Esophagus muscularis mucosa (tissue), 4 donors: ENCODE results near the gene LANCL2. TPM values are rescaled to one million over a fixed set of nuclear protein-coding genes. Genes with fewer than 3 reads are reported as not detected.

ENCODE experiments used
- DNase-seq: peaks from one replicate; pipeline ENCODE4 v3.0.0-alpha.2; 2017; ENCODE audit errors: extremely low spot score
- H3K27ac ChIP-seq, 4 donors: fragments of 200-600 bp; sonication (generic); replicated peaks in 1 of 4; 1 replicate in 3 of 4; 2 replicates in 1 of 4; pipeline ENCODE4 v1.5.1; 2016 to 2019; ENCODE audit warnings: mild to moderate bottlenecking in 1 of 4
- H3K27me3 ChIP-seq, 4 donors: fragments of 200-600 bp; sonication (generic); one replicate each; pipeline versions ENCODE4 v1.5.1 to v1.6.0; 2016 to 2019
- H3K36me3 ChIP-seq, 4 donors: fragments of 200-600 bp; sonication (generic); one replicate each; pipeline ENCODE4 v1.5.1; 2016 to 2019
- H3K4me1 ChIP-seq, 4 donors: fragments of 200-600 bp; sonication (generic); one replicate each; pipeline ENCODE4 v1.5.1; 2016 to 2019
- H3K4me3 ChIP-seq, 4 donors: fragments of 200-600 bp; sonication (generic); 1 replicate in 2 of 4; 2 replicates in 2 of 4; pipeline ENCODE4 v1.5.1; 2016 to 2019; ENCODE audit warnings: mild to moderate bottlenecking in 4 of 4, moderate library complexity in 1 of 4
- H3K9me3 ChIP-seq, 4 donors: fragments of 200-600 bp; sonication (generic); 1 replicate in 3 of 4; 2 replicates in 1 of 4; pipeline ENCODE4 v1.5.1; 2016 to 2019
- EP300 ChIP-seq: sonication (generic); formaldehyde crosslinking; IDR thresholded peaks from one replicate; pipeline ENCODE4 v1.6.1; 2017; ENCODE audit warnings: antibody characterized with exemption
- POLR2A ChIP-seq: fragments of 450-650 bp; IDR thresholded peaks from one replicate; pipeline ENCODE4 v1.6.1; 2017; ENCODE audit warnings: antibody characterized with exemption, moderate library complexity, mild to moderate bottlenecking, low read depth
- POLR2AphosphoS5 ChIP-seq, 2 donors: sonication (generic); formaldehyde crosslinking; IDR thresholded peaks; one replicate each; pipeline ENCODE4 v1.6.1; 2017; ENCODE audit warnings: antibody characterized with exemption in 2 of 2
- WGBS: methylation state at CpG from one replicate; pipeline ENCODE4 v1.1.5; 2018; 5-methylcytosine and 5-hydroxymethylcytosine counted together
- intact Hi-C: fragments of 100-400 bp; cut with DNase I; formaldehyde crosslinking; loops from one replicate; pipeline ENCODE4 v1.15.1; 2023
- total RNA-seq, 4 donors: library from RNA; depleted of rRNA; stranded (reverse); fragments of >200 nt; gene quantifications; one replicate each; pipeline versions ENCODE4 v1.1.0 to v1.2.1, GENCODE V29; 2016
- TF ChIP-seq, protein P1 (sequence below), 3 experiments: fragments of 200-600 bp in 2 of 3; fragments of 450-650 bp in 1 of 3; sonication (generic) in 2 of 3; IDR thresholded peaks; one replicate each; pipeline ENCODE4 v1.5.1; 2017 to 2019; ENCODE audit warnings: antibody characterized with exemption in 3 of 3, mild to moderate bottlenecking in 2 of 3, moderate library complexity in 1 of 3

LANCL2 gene
- total RNA-seq, 4 donors from 2014 or later, result 10.0 to 11.8 (median 10.7) TPM

DNA sequence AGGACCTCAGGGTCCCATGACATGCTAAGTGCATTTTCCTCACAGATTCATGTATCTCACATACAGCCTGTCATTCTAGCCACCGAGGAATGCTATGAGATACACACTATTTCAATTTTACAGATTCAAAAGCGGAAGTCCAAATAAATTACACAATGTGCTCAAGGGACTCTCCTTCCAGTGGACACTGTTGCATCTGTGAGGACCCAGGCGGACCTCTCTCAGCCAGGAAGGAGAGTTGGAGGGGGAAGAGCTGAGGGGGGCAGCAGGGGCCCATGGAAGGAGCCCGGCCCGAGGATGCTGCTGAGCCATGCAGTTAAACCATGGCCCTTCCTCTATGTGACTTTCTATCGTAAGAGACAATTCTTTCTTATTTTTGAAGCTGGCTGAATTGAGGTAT lies 113.6 kb downstream of the LANCL2 start:
- WGBS, result 89% methylated on average over 6 of the region's 6 CpGs
- no peaks in the 10 kb centered on the region for H3K9me3 ChIP-seq
- H3K4me1 ChIP-seq, result no peaks in the 10 kb centered on the region
- H3K27me3 ChIP-seq, result no peaks in the 10 kb centered on the region
- no peak for TF ChIP-seq POLR2AphosphoS5 (IDR thresholded peaks at IDR 0.05)
- TF ChIP-seq EP300, result no peak
- no peak for TF ChIP-seq POLR2A
- TF ChIP-seq, protein P1, sequence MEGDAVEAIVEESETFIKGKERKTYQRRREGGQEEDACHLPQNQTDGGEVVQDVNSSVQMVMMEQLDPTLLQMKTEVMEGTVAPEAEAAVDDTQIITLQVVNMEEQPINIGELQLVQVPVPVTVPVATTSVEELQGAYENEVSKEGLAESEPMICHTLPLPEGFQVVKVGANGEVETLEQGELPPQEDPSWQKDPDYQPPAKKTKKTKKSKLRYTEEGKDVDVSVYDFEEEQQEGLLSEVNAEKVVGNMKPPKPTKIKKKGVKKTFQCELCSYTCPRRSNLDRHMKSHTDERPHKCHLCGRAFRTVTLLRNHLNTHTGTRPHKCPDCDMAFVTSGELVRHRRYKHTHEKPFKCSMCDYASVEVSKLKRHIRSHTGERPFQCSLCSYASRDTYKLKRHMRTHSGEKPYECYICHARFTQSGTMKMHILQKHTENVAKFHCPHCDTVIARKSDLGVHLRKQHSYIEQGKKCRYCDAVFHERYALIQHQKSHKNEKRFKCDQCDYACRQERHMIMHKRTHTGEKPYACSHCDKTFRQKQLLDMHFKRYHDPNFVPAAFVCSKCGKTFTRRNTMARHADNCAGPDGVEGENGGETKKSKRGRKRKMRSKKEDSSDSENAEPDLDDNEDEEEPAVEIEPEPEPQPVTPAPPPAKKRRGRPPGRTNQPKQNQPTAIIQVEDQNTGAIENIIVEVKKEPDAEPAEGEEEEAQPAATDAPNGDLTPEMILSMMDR (IDR thresholded peaks at IDR 0.05), result no peak
- no peak overlapping the region for H3K27ac ChIP-seq
- DNase-seq, result peak; percentile 70
- H3K36me3 ChIP-seq, result peaks cover 0 to 20% (median 3%) of the 10 kb centered on the region in 4 donors
- intact Hi-C loops, result no loop called here
- no peak overlapping the region for H3K4me3 ChIP-seq

DNA sequence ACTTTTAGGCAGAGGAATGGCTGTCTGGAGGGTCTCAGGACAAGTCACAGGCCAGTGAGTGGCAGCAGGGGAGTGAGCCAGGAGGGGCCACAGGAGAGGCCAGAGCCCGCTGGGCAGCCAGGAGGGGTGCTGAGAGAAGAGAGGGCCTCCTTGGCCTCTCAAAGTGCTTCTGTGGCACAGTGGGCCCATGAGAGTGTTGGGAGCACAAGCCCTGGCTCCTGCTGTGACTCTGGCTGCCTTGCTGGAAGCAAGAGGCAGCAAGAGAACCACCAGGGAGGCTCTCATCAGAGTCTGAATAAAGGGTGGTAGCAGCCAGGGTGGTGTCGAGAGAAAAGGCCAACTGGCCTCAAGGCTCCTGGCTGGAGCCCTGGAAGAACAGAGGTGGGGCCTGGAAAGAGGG lies 116.0 kb downstream of the LANCL2 start:
- Histone ChIP-seq H3K4me3 (no peak overlapping the region), H3K9me3 (no peaks in the 10 kb centered on the region), H3K36me3 (peaks cover 0 to 31% (median 8%) of the 10 kb centered on the region in 4 donors), H3K27ac (no peak overlapping the region), H3K4me1 (no peaks in the 10 kb centered on the region), H3K27me3 (no peaks in the 10 kb centered on the region)
- DNase-seq, result no peak
- WGBS, result 93% methylated on average over 2 of the region's 2 CpGs
- intact Hi-C loops, result no loop called here
- TF ChIP-seq EP300, result no peak
- TF ChIP-seq, protein P1 (IDR thresholded peaks at IDR 0.05), result no peak
- no peak for TF ChIP-seq POLR2A
- TF ChIP-seq POLR2AphosphoS5 (IDR thresholded peaks at IDR 0.05), result no peak

- Histone ChIP-seq H3K4me3 (no peak overlapping the region), H3K9me3 (no peaks in the 10 kb centered on the region), H3K27ac (no peak overlapping the region), H3K36me3 (peaks cover 0 to 34% (median 8%) of the 10 kb centered on the region in 4 donors), H3K27me3 (no peaks in the 10 kb centered on the region), H3K4me1 (no peaks in the 10 kb centered on the region)
- DNase-seq, result no peak
- intact Hi-C loops, result no loop called here
- 96% methylated on average over 6 of the region's 6 CpGs for WGBS
- TF ChIP-seq EP300 (no peak), POLR2A (no peak), POLR2AphosphoS5 (IDR thresholded peaks at IDR 0.05) (no peak)
- TF ChIP-seq, protein P1 (IDR thresholded peaks at IDR 0.05), result no peak
Observed at GRCh38 chr7:55483046-55483445, 117.9 kb downstream of the LANCL2 start.

Other genes with a start within 250 kb of the LANCL2 start
- 10 to 100 TPM; 23.7 to 42.1 (median 37.5) TPM for gene VOPP1, start 207.2 kb downstream of the LANCL2 start, total RNA-seq